Smooth muscle cell (in vitro differentiated cells): Measurements from ENCODE around the gene GLYATL3. TPM values are rescaled to one million over a fixed set of nuclear protein-coding genes. Genes with fewer than 3 reads are reported as not detected.

ENCODE experiments used
- DNase-seq: peaks from one replicate; lab custom pipeline; 2025; ENCODE audit not compliant: unreplicated experiment; lab: John Stamatoyannopoulos, UW
- H2AFZ ChIP-seq: fragments of 200-600 bp; sonication (generic); 2 replicates; pipeline ENCODE4 v1.6.0; 2016; ENCODE audit warnings: antibody characterized with exemption, low read depth, mild to moderate bottlenecking
- H3F3A ChIP-seq: fragments of 200-600 bp; sonication (generic); 2 replicates; pipeline ENCODE4 v1.6.0; 2017; ENCODE audit warnings: antibody characterized with exemption, low read depth
- H3K27ac ChIP-seq: fragments of 200-600 bp; sonication (generic); 2 replicates; pipeline ENCODE4 v1.5.1; 2016; ENCODE audit warnings: low read depth, mild to moderate bottlenecking
- H3K27me3 ChIP-seq: fragments of 200-600 bp; sonication (generic); 2 replicates; pipeline ENCODE4 v1.6.1; 2016; ENCODE audit warnings: low read depth, mild to moderate bottlenecking
- H3K36me3 ChIP-seq: fragments of 200-600 bp; sonication (generic); 2 replicates; pipeline ENCODE4 v1.5.1; 2016; ENCODE audit warnings: low read depth
- H3K4me1 ChIP-seq: fragments of 200-600 bp; sonication (generic); 2 replicates; pipeline ENCODE4 v1.5.1; 2016; ENCODE audit warnings: low read depth
- H3K4me2 ChIP-seq: fragments of 200-600 bp; sonication (generic); 2 replicates; pipeline ENCODE4 v1.6.0; 2016; ENCODE audit warnings: mild to moderate bottlenecking
- H3K4me3 ChIP-seq: fragments of 200-600 bp; sonication (generic); 2 replicates; pipeline ENCODE4 v1.5.1; 2016; ENCODE audit warnings: mild to moderate bottlenecking
- H3K79me2 ChIP-seq: fragments of 200-600 bp; sonication (generic); 2 replicates; pipeline ENCODE4 v1.6.0; 2016; ENCODE audit warnings: low read depth, mild to moderate bottlenecking
- H3K9ac ChIP-seq: fragments of 200-600 bp; sonication (generic); 2 replicates; pipeline ENCODE4 v1.6.0; 2016; ENCODE audit warnings: low read depth
- H3K9me3 ChIP-seq: fragments of 200-600 bp; sonication (generic); replicated peaks from 2 replicates; pipeline ENCODE4 v1.5.1; 2016; ENCODE audit warnings: low read depth
- H4K20me1 ChIP-seq: fragments of 200-600 bp; sonication (generic); 2 replicates; pipeline ENCODE4 v1.6.0; 2016; ENCODE audit warnings: low read depth
- CTCF ChIP-seq: fragments of 200-600 bp; sonication (generic); IDR thresholded peaks from 2 replicates; pipeline ENCODE4 v1.5.1; 2017; ENCODE audit warnings: borderline replicate concordance, mild to moderate bottlenecking, antibody characterized with exemption; ENCODE audit not compliant: insufficient read depth, poor library complexity, severe bottlenecking
- WGBS: methylation state at CpG from one replicate; pipeline ENCODE4 v1.1.7; 2016; ENCODE audit warnings: low lambda C conversion rate; 5-methylcytosine and 5-hydroxymethylcytosine counted together
- polyA plus RNA-seq: library from polyadenylated mRNA; unstranded; fragments of >200 nt; fragmentation: Nextera tagmentation; extraction: Ambion mirVana; gene quantifications from 2 replicates; pipeline ENCODE4 v1.2.1, GENCODE V29; 2016
- total RNA-seq: library from RNA; depleted of rRNA; stranded (reverse); fragments of >200 nt; gene quantifications from 2 replicates; pipeline ENCODE4 v1.2.3, GENCODE V29; 2014

Gene GLYATL3
- total and polyA plus RNA-seq, 2 experiments from 2014 or later: not detected

- Histone ChIP-seq H3K36me3 (no peaks in the 10 kb centered on the region), H3K4me1 (no peaks in the 10 kb centered on the region), H3K9me3 (no peaks in the 10 kb centered on the region), H3K27ac (no peak overlapping the region), H4K20me1 (no peaks in the 10 kb centered on the region), H3K9ac (no peak overlapping the region), H3F3A (no peaks in the 10 kb centered on the region), H3K4me2 (no peak overlapping the region), H3K4me3 (no peak overlapping the region), H3K79me2 (no peaks in the 10 kb centered on the region), H2AFZ (no peak overlapping the region), H3K27me3 (no peaks in the 10 kb centered on the region)
- WGBS: 86% methylated on average over 4 of the region's 4 CpGs
- DNase-seq: no peak
- no peak for TF ChIP-seq CTCF
Measured at GRCh38 chr6:49516147-49516505, 16.4 kb downstream of the GLYATL3 start.

GRCh38 chr6:49517919-49518318, 18.2 kb downstream of the GLYATL3 start:
- no peak overlapping the region for H3K9ac ChIP-seq
- no peak for TF ChIP-seq CTCF
- no peaks in the 10 kb centered on the region for H3K9me3 ChIP-seq
- WGBS: 94% methylated on average over 2 of the region's 2 CpGs
- no peaks in the 10 kb centered on the region for H4K20me1 ChIP-seq
- no peak overlapping the region for H3K27ac ChIP-seq
- H3K79me2 ChIP-seq: no peaks in the 10 kb centered on the region
- no peaks in the 10 kb centered on the region for H3F3A ChIP-seq
- H3K4me3 ChIP-seq: no peak overlapping the region
- H3K27me3 ChIP-seq: no peaks in the 10 kb centered on the region
- H3K4me2 ChIP-seq: no peak overlapping the region
- no peaks in the 10 kb centered on the region for H3K36me3 ChIP-seq
- DNase-seq: no peak
- H2AFZ ChIP-seq: no peak overlapping the region
- no peaks in the 10 kb centered on the region for H3K4me1 ChIP-seq

- WGBS: 82% methylated on average over 1 of the region's 1 CpG
- H3K27ac ChIP-seq: no peak overlapping the region
Measured at GRCh38 chr6:49519660-49520059, 19.9 kb downstream of the GLYATL3 start.

More at GRCh38 chr6:49519660-49520059, 19.9 kb downstream of the GLYATL3 start:
- Histone ChIP-seq H3K9me3 (no peaks in the 10 kb centered on the region), H2AFZ (no peak overlapping the region), H3K4me1 (no peaks in the 10 kb centered on the region), H3K79me2 (no peaks in the 10 kb centered on the region), H3K4me2 (no peak overlapping the region), H4K20me1 (no peaks in the 10 kb centered on the region), H3K27me3 (no peaks in the 10 kb centered on the region), H3F3A (no peaks in the 10 kb centered on the region), H3K9ac (no peak overlapping the region), H3K36me3 (no peaks in the 10 kb centered on the region), H3K4me3 (no peak overlapping the region)
- DNase-seq: no peak
- TF ChIP-seq CTCF: no peak
